ENCODE data around the gene PFDN1. TPM values are rescaled to one million over a fixed set of nuclear protein-coding genes. Genes with fewer than 3 reads are reported as not detected.

The PFDN1 gene
- total and polyA plus RNA-seq, 10 of the 15 experiments (the other 5 are each of a cell fraction or from before 2014, with no cell fraction given): 62.9 to 193 (median 102) TPM

- ChIA-PET RAD21 (ENCODE audit: unreplicated experiment) (interaction anchor here (1.2 to 7.7 kb wide), 3 partner anchors 97 to 102 kb away, joined by 3 to 131 read pairs (median 4); partner anchors contain the start of gene HBEGF), CTCF (interaction anchor here (1.0 to 18.8 kb wide), 3 partner anchors 10 to 99 kb away, joined by 5 to 774 read pairs (median 8); partner anchors contain the start of gene HBEGF), POLR2A (no interaction called here), SMC1A (ENCODE audit: uncharacterized antibody, unreplicated experiment) (interaction anchor here (1.2 to 14.6 kb wide), 2 partner anchors 49 to 101 kb away, joined by 3 to 345 read pairs; partner anchors contain the start of gene HBEGF)
- Histone ChIP-seq H3K4me2 (ENCODE audit: control insufficient read depth, insufficient read depth) (no peak overlapping the region), H3K9ac (ENCODE audit: control insufficient read depth, insufficient read depth, low read length) (no peak overlapping the region), H3K27ac (ENCODE audit: control insufficient read depth, insufficient read depth) (no peak overlapping the region), H3K79me2 (ENCODE audit: control insufficient read depth, insufficient read depth, low read length) (no peaks in the 10 kb centered on the region; the same call in 1 of the 2 replicates), H3K36me3 (ENCODE audit: control insufficient read depth in 2 of 2, insufficient read depth in 2 of 2, low read length in 1 of 2) (peaks cover 6 to 12% of the 10 kb centered on the region in 2 experiments; a peak in 3 of 4 replicates), H4K20me1 (ENCODE audit: control insufficient read depth, insufficient read depth) (no peaks in the 10 kb centered on the region; the same call in 1 of the 2 replicates), H2AFZ (ENCODE audit: control insufficient read depth, low read depth, low read length) (no peak overlapping the region), H3K27me3 (replicated peaks in 1 of 2; ENCODE audit: control insufficient read depth in 2 of 2, insufficient read depth in 2 of 2, low read length in 1 of 2) (no peaks in the 10 kb centered on the region), H3K9me3 (replicated peaks; ENCODE audit: control insufficient read depth, insufficient read depth, low read length) (no peaks in the 10 kb centered on the region), H3K4me1 (ENCODE audit: control insufficient read depth, insufficient read depth, low read length) (peaks cover 12% of the 10 kb centered on the region), H3K4me3 (no peak overlapping the region)
- in situ Hi-C loops (cut with MboI) (loop anchor here (25.0 kb wide), 1 partner anchor 788 kb away; no protein-coding TSS in a partner anchor), intact Hi-C loops (cut with micrococcal nuclease; ENCODE audit: unreplicated experiment) (no loop called here)
- WGBS (ENCODE audit: insufficient coverage, insufficient replicate concordance, low lambda C conversion rate, missing lambda C conversion rate): 55% methylated on average over 5 of the region's 5 CpGs
- no peak for DNase-seq (ENCODE audit: low read depth, low spot score)
- TF ChIP-seq EP300 (IDR thresholded peaks at IDR 0.05; ENCODE audit: borderline replicate concordance in 1 of 2, control insufficient read depth in 1 of 2, low read depth in 2 of 2, low read length in 2 of 2): no peak
- TF ChIP-seq LARP7 (IDR thresholded peaks at IDR 0.05): no peak
- no peak for TF ChIP-seq JUNB (IDR thresholded peaks at IDR 0.05)
- TF ChIP-seq, protein P1, sequence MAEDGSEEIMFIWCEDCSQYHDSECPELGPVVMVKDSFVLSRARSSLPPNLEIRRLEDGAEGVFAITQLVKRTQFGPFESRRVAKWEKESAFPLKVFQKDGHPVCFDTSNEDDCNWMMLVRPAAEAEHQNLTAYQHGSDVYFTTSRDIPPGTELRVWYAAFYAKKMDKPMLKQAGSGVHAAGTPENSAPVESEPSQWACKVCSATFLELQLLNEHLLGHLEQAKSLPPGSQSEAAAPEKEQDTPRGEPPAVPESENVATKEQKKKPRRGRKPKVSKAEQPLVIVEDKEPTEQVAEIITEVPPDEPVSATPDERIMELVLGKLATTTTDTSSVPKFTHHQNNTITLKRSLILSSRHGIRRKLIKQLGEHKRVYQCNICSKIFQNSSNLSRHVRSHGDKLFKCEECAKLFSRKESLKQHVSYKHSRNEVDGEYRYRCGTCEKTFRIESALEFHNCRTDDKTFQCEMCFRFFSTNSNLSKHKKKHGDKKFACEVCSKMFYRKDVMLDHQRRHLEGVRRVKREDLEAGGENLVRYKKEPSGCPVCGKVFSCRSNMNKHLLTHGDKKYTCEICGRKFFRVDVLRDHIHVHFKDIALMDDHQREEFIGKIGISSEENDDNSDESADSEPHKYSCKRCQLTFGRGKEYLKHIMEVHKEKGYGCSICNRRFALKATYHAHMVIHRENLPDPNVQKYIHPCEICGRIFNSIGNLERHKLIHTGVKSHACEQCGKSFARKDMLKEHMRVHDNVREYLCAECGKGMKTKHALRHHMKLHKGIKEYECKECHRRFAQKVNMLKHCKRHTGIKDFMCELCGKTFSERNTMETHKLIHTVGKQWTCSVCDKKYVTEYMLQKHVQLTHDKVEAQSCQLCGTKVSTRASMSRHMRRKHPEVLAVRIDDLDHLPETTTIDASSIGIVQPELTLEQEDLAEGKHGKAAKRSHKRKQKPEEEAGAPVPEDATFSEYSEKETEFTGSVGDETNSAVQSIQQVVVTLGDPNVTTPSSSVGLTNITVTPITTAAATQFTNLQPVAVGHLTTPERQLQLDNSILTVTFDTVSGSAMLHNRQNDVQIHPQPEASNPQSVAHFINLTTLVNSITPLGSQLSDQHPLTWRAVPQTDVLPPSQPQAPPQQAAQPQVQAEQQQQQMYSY (CRISPR knock-in tag; IDR thresholded peaks at IDR 0.05): no peak
- TF ChIP-seq STAT1 (conservative IDR thresholded peaks at IDR 0.05): no peak
- no peak for TF ChIP-seq CREB1 (IDR thresholded peaks at IDR 0.05; ENCODE audit: low read depth)
- TF ChIP-seq ZNF207 (IDR thresholded peaks at IDR 0.05; ENCODE audit: borderline replicate concordance): no peak
- no peak for TF ChIP-seq SIX5 (IDR thresholded peaks at IDR 0.05; ENCODE audit: low read depth, low read length, severe bottlenecking)
- TF ChIP-seq ESRRA (IDR thresholded peaks at IDR 0.05; ENCODE audit: low read length): no peak
- ATAC-seq: peak; percentile 23; the same call in 1 of the 3 replicates
- no TSS peak for BruUV-seq (replicated peaks)
- FAIRE-seq: no peak
These were observed 53.4 kb downstream of the PFDN1 start for GRCh38 chr5:140249536-140249935.
